KOPT-K1 (cell line): ENCODE results near the gene PRTN3.
"Not testable (repeated sequence)": the region's sequence is repeated elsewhere in the genome, so short reads cannot be mapped to it uniquely, and the experiment has no call there.

ENCODE experiments used
- H3K27ac ChIP-seq: fragments of 200-600 bp; sonication (generic); 2 replicates; pipeline ENCODE4 v1.5.1; 2016; ENCODE audit warnings: antibody characterized with exemption, mild to moderate bottlenecking, low read depth, low read length; ENCODE audit not compliant: poor library complexity, severe bottlenecking
- H3K36me3 ChIP-seq: fragments of 200-600 bp; sonication (generic); 2 replicates; pipeline ENCODE4 v1.5.1; 2017; ENCODE audit warnings: antibody characterized with exemption, mild to moderate bottlenecking, low read length, moderate library complexity; ENCODE audit not compliant: insufficient read depth
- H3K9me3 ChIP-seq: fragments of 200-600 bp; sonication (generic); 2 replicates; pipeline ENCODE4 v1.5.1; 2017; ENCODE audit warnings: antibody characterized with exemption, low read length, mild to moderate bottlenecking; ENCODE audit not compliant: insufficient read depth, poor library complexity, severe bottlenecking

The PRTN3 gene

DNA sequence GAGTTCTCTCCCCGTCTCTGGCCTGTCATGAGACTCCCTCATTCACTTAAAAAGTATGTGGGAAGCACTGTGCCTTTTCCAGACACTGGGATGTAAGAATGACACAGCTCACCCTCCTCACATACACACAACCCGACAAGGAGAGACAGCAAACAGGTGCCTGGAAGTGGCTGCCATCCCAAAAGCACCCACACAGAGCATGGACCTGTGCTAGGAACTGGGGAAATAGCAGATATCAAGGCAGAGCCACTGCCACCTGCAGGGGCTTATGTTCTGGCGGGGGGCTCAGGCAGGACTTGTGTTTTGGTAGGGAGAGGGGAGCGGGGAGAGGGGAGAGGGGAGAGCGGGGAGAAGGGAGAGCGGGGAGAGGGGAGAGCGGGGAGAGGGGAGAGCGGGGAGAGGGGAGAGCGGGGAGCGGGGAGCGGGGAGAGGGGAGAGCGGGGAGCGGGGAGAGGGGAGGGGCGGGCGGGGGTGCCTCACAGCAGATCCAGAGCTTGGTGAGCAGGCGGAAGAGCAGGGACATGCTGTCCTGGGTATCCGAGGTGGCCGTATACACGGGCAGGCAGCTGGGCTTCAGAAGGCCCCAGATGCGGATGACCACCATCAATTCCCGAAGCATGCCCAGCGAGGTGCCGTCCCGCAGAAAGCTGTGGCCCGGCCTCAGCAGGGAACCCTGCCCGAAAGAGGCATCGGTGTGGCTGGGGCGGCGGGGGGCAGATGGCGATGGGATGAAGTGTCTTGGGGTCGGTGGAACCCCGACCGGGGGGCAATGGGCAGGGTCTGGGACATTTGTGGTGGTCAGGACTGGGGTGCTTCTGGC is 30.9 kb downstream of the PRTN3 start:
- Histone ChIP-seq H3K36me3 (peaks cover 69% of the 10 kb centered on the region; the same call in 1 of the 2 replicates), H3K9me3 (no peaks in the 10 kb centered on the region), H3K27ac (no peak overlapping the region)

DNA sequence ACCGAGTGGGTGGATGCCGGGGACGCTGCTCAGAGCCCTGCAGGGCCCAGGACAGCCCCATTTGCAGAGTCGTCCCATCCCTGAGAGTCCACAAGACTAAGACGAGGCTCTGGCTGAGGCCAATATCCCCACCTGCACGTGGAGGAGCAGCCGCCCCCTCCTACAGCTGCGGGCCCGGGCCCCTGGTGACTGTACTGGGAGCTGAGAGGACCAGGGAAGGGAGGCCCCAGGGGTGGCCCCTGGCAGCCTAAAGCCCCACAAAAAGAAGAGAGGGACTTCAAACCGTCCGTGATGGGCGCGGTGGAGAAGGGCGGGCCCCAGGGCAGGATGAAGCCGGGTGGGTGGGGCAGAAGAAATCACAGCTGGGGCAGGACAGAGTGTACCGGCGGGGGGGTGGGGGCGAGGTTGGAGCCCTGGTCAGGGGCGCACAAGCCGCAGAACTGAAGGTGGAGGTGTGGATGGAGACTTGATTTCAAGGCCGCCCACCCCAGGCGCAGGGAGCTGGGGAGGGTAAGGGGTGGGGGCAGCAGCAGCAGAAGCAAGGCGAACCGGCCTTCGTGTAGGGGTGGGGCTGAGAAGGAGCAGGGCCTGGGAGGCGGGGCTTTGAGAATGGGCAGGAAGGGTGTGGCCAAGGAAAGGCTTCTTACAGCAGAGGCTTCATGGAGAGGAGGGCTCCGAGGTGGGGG is 31.6 kb downstream of the PRTN3 start:
- H3K36me3 ChIP-seq: peaks cover 66% of the 10 kb centered on the region; the same call in 1 of the 2 replicates
- no peak overlapping the region for H3K27ac ChIP-seq
- H3K9me3 ChIP-seq: no peaks in the 10 kb centered on the region

DNA sequence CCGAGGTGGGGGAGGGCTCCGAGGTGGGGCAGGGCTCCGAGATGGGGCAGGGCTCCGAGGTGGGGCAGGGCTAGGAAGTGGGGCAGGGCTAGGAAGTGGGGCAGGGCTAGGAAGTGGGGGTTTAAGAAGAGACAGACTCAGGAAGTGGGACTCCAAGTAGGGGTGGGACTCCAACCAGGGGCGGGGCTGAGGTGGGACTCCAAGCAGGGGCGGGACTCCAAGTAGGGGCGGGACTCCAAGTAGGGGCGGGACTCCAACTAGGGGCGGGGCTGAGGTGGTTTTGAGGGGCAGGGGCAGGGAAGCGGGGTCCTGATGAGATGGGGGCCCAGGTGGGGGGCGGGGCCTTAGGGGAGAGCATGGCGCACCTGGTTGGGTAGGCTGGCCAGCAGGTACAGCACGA is 32.3 kb downstream of the PRTN3 start:
- Histone ChIP-seq H3K36me3 (peaks cover 60% of the 10 kb centered on the region; the same call in 1 of the 2 replicates), H3K9me3 (no peaks in the 10 kb centered on the region), H3K27ac (no peak overlapping the region)

DNA sequence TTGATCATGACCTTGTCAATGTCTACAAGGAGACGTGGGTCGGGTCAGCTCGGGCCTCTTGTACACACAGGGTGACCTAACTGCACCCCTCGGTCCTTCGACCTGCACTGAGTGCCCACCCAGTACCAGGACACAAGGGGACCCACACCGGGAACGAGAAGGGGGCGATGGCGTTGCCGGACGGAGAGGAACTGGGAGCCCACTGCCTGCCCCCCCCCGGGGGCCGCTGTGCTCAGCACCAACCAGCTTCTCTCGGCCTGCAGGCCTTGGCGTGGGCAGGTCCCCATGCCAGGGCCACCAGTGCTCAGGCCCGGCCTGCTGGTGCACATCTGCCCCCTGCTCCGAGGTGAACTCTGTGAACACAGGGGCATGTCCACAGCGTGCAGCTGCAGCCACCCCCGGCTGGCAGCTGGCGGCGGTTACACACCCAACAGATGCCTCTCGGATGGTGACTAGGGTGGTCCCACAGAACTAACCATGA is 32.8 kb downstream of the PRTN3 start:
- Histone ChIP-seq H3K36me3 (peaks cover 55% of the 10 kb centered on the region; the same call in 1 of the 2 replicates), H3K27ac (no peak overlapping the region), H3K9me3 (no peaks in the 10 kb centered on the region)

DNA sequence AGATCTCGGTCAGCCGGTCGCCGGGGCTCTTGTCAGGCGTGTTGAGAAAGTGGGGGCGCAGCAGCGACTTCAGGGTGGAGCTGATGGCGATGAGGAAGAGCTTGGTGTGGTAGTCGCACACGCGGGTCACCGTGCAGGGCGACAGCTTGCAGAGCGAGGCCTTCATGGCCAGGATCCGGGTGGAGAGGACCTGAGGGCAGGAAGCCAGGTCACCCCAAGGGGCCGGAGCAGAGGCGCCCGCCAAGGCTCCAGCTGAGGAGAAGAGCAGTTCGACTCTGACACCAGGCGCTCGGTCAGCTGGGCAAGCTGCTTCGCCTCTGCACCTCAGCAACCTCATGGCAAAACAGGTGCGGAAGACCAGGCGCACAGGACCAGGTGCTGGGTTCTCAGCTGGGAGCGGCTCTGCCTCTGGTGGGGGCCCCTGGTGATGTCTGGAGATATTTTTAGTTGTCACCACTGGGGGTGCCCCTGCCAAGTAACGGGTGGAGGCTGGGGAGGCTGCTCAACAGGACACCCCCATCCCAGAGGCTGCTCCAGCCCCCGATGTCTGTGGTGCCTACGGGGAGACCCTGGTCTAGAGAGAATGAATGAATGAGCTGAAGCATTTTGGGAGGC is 34.6 kb downstream of the PRTN3 start:
- H3K36me3 ChIP-seq: peaks cover 40% of the 10 kb centered on the region; the same call in 1 of the 2 replicates
- H3K27ac ChIP-seq: no peak overlapping the region
- no peaks in the 10 kb centered on the region for H3K9me3 ChIP-seq

DNA sequence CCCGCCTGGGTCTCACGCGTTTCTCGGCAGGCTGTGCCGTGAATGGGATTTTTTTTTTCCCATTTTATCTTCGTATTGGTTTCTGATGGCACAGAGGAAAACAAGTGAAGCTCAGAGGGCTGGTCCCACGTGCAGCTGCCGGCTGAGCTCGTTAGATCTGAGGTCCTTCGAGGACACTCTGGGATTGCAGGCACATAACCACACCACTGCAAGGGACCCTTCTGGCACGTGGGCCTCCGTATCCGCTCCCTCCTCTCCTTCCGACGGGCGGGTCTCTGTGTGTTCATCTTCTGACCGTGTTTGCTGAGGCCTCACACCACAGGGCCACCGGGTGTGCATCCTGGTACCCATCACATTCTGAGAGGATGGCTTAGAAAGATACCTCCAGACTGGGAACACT is 35.3 kb downstream of the PRTN3 start:
- H3K9me3 ChIP-seq: no peaks in the 10 kb centered on the region
- peaks cover 36% of the 10 kb centered on the region; the same call in 1 of the 2 replicates for H3K36me3 ChIP-seq
- no peak overlapping the region for H3K27ac ChIP-seq

DNA sequence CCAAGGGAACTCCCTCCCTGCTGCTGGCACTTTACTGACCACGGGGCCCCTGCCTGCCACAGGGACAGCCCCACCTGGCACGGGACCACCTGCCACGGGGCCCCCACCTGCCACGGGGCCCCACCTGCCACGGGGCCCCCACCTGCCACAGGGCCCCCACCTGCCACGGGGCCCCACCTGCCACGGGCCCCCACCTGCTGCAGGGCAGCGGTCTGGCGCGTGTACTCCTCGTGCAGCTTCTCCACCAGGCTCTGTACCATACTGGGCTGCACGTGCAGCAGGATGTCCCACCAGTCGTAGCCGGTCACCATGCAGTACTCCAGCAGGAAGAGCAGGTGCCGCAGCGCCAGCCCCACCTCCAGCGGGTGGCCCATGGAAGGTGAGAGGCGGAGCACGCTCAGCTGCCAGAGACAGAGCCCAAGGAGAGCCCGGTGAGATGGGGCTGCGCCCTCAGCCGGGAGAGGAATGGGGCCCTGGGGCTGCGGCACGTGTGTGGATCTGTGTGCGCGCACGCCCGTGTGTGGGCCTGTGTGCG is 36.0 kb downstream of the PRTN3 start:
- peaks cover 39% of the 10 kb centered on the region; the same call in 1 of the 2 replicates for H3K36me3 ChIP-seq
- H3K27ac ChIP-seq: no peak overlapping the region
- no peaks in the 10 kb centered on the region for H3K9me3 ChIP-seq

DNA sequence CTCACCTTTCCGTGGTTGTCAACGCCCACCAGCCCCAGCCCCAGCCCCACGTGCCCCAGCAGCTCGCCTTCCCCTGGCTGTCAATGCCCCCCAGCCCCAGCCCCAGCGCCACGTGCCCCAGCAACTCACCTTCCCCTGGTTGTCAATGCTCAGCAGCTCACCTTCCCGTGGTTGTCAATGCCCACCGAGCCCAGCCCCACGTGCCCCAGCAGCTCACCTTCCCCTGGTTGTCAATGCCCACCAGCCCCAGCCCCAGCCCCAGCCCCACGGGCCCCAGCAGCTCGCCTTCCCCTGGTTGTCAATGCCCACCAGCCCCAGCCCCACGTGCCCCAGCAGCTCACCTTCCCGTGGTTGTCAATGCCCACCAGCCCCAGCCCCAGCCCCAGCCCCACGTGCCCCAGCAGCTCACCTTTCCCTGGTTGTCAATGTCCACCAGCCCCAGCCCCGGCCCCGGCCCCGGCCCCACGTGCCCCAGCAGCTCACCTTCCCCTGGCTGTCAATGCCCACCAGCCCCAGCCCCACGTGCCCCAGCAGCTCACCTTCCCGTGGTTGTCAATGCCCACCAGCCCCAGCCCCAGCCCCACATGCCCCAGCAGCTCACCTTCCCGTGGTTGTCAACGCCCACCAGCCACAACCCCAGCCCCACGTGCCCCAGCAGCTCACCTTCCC is 37.3 kb downstream of the PRTN3 start:
- not testable (repeated sequence) for H3K9me3 ChIP-seq, H3K27ac ChIP-seq
- H3K36me3 ChIP-seq: peaks cover 51% of the 10 kb centered on the region; the same call in 1 of the 2 replicates

DNA sequence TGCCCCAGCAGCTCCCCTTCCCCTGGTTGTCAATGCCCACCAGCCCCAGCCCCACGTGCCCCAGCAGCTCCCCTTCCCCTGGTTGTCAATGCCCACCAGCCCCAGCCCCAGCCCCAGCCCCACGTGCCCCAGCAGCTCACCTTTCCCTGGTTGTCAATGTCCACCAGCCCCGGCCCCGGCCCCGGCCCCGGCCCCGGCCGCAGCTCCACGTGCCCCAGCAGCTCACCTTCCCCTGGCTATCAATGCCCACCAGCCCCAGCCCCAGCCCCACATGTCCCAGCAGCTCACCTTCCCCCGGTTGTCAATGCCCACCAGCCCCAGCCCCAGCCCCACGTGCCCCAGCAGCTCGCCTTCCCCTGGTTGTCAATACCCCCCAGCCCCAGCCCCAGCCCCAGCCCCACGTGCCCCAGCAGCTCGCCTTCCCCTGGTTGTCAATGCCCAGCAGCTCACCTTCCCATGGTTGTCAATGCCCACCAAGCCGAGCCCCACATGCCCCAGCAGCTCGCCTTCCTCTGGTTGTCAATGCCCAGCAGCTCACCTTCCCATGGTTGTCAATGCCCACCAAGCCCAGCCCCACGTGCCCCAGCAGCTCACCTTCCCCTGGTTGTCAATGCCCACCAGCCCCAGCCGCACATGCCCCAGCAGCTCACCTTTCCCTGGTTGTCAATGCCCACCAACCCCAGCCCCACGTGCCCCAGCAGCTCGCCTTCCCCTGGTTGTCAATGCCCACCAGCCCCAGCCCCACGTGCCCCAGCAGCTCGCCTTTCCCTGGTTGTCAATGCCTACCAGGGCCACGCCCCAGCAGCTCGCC is 38.2 kb downstream of the PRTN3 start:
- H3K9me3 ChIP-seq, H3K27ac ChIP-seq: not testable (repeated sequence)
- H3K36me3 ChIP-seq: peaks cover 53% of the 10 kb centered on the region; the same call in 1 of the 2 replicates

DNA sequence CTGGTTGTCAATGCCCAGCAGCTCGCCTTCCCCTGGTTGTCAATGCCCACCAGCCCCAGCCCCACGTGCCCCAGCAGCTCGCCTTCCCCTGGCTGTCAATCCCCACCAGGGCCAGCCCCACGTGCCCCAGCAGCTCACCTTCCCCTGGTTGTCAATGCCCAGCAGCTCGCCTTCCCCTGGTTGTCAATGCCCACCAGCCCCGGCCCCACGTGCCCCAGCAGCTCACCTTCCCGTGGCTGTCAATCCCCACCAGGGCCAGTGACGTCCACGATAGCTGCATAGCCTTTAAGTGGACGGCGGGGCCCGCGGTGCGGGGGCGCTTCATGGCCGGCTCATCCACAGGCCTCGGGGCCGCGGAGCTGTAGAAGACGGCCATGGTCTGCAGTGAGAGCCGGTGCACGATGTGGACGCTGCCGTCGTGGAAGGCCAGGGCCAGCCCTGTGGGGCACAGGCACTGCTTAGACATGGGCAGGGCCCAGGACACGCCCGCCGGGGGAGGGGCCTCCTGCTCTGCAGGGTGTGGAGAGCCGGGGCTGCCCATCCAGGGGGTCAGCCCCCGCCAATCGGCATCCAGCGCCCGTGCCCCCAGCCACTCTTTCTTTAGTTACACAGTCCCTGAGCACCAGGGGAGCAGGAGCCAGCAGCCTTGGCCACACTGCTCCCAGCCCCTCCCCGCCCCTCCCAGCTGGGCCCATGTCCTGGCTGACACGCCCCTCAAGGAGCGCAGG is 39.1 kb downstream of the PRTN3 start:
- Histone ChIP-seq H3K9me3 (no peaks in the 10 kb centered on the region), H3K36me3 (peaks cover 49% of the 10 kb centered on the region; the same call in 1 of the 2 replicates), H3K27ac (no peak overlapping the region)

DNA sequence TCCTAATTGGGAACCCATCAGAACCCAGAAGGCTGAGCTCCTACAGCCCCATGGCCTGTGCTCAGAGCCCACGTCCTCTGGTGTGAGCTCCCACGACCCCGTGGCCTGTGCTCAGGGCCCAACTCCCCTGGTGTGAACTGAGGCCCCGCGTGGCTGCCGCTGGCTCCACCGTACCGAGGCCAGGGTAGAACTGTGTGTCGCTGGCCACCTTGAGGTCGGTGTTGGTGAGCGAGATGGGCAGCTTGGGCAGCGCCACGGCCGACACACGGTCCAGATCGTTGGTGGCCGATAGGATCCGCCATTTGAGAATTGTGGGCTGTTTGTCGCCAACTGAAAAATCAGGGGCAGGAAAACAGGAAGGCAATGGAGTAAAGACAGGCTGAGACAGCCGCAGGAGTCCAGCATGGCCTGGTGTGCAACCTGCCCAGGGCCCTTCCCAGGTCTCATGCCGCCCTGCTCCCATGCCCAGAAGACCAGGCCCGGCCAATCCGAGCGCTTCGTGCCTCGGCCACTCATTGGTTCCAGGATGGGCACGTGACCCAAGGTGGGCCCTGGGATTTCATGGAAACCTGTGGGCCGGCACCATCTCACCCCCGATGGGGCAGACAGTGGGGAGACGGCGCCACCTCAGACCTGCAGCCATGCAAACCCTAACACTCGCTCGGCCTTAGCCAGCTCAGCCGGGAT is 40.7 kb downstream of the PRTN3 start:
- Histone ChIP-seq H3K36me3 (peaks cover 53% of the 10 kb centered on the region; the same call in 1 of the 2 replicates), H3K27ac (no peak overlapping the region), H3K9me3 (no peaks in the 10 kb centered on the region)

DNA sequence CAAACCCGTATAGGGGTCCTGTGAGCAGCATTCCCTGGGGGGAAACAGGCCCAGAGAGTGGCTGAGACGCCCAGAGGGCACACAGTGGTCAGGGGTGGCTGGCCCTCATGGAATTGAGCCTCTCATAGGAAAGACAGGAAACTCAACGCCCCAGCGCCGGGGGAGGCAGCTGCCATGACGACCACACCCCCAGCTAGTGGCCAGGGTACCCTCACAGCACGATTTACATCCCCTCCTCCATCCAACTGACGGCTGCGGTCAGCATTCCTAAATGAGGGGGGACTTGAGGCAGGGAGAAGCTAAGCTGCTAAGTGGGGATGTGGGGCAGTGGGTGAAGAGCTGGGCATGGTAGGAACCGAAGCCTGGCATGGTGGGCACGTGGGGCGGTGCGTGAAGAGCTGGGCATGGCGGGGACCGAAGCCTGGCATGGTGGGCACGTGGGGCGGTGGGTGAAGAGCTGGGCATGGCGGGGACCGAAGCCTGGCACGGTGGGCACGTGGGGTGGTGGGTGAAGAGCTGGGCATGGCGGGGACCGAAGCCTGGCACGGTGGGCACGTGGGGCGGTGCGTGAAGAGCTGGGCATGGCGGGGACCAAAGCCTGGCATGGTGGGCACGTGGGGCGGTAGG is 42.2 kb downstream of the PRTN3 start:
- Histone ChIP-seq H3K9me3 (no peaks in the 10 kb centered on the region), H3K36me3 (peaks cover 64% of the 10 kb centered on the region), H3K27ac (no peak overlapping the region)
